Uterus (tissue), 4 donors: ENCODE results near the gene RAPSN. TPM values are rescaled to one million over a fixed set of nuclear protein-coding genes. Genes with fewer than 3 reads are reported as not detected.

Experiments used
- DNase-seq, 2 donors: peaks; one replicate each; pipeline ENCODE4 v3.0.0-alpha.2; 2019 to 2020
- H3K27ac ChIP-seq, 2 donors: fragments of 200-600 bp; sonication (generic); 1 replicate in 1 of 2; 2 replicates in 1 of 2; pipeline ENCODE4 v1.5.1; 2016 to 2018
- H3K27me3 ChIP-seq, 2 donors: fragments of 200-600 bp; sonication (generic); one replicate each; pipeline ENCODE4 v1.5.1; 2018 to 2019; ENCODE audit warnings: control low read depth in 1 of 2
- H3K36me3 ChIP-seq, 2 donors: fragments of 200-600 bp; sonication (generic); one replicate each; pipeline ENCODE4 v1.5.1; 2019; ENCODE audit warnings: control low read depth in 1 of 2
- H3K4me1 ChIP-seq, 2 donors: fragments of 200-600 bp; sonication (generic); one replicate each; pipeline ENCODE4 v1.5.1; 2018 to 2019; ENCODE audit warnings: control low read depth in 1 of 2
- H3K4me3 ChIP-seq, 2 donors: fragments of 200-600 bp; sonication (generic); 1 replicate in 1 of 2; 2 replicates in 1 of 2; pipeline ENCODE4 v1.5.1; 2018 to 2019; ENCODE audit warnings: mild to moderate bottlenecking in 1 of 2
- H3K9me3 ChIP-seq, 2 donors: fragments of 200-600 bp; sonication (generic); one replicate each; pipeline ENCODE4 v1.5.1; 2019; ENCODE audit warnings: control low read depth in 1 of 2
- POLR2A ChIP-seq, 2 donors: fragments of 450-650 bp; IDR thresholded peaks; one replicate each; pipeline ENCODE4 v1.6.1; 2016; ENCODE audit warnings: antibody characterized with exemption in 2 of 2, mild to moderate bottlenecking in 1 of 2, moderate library complexity in 1 of 2
- intact Hi-C: fragments of 100-400 bp; cut with DNase I; formaldehyde crosslinking; loops from one replicate; pipeline ENCODE4 v1.15.1; 2023; ENCODE audit warnings: low total_unique reads
- total RNA-seq, 4 donors: library from RNA; depleted of rRNA in 3 of 4; stranded (reverse); fragments of >200 nt in 3 of 4; gene quantifications; one replicate each; pipeline versions ENCODE4 v1.1.0 to v1.2.4, GENCODE V29; 2014 to 2023
- TF ChIP-seq, protein P1 (sequence below), 4 experiments: fragments of 200-600 bp in 2 of 4; fragments of 450-650 bp in 2 of 4; sonication (generic) in 2 of 4; IDR thresholded peaks; one replicate each; pipeline ENCODE4 v1.5.1; 2016 to 2019; ENCODE audit warnings: antibody characterized with exemption in 4 of 4, mild to moderate bottlenecking in 2 of 4, moderate library complexity in 1 of 4
- donor health status: DM: yes; HTN: yes; CAD: no.

Gene RAPSN
- total RNA-seq, 4 donors from 2014 or later = 0.41 TPM; not detected in 3

GRCh38 chr11:47417712-47418111 lies 31.2 kb downstream of the RAPSN start:
- no peak overlapping the region for H3K27ac ChIP-seq
- no peak overlapping the region for H3K4me3 ChIP-seq
- no peaks in the 10 kb centered on the region for H3K27me3 ChIP-seq
- H3K36me3 ChIP-seq = no peaks in the 10 kb centered on the region
- H3K4me1 ChIP-seq = peaks cover 4 to 22% of the 10 kb centered on the region in 2 donors
- H3K9me3 ChIP-seq = no peaks in the 10 kb centered on the region
- intact Hi-C loops = no loop called here
- TF ChIP-seq, protein P1, sequence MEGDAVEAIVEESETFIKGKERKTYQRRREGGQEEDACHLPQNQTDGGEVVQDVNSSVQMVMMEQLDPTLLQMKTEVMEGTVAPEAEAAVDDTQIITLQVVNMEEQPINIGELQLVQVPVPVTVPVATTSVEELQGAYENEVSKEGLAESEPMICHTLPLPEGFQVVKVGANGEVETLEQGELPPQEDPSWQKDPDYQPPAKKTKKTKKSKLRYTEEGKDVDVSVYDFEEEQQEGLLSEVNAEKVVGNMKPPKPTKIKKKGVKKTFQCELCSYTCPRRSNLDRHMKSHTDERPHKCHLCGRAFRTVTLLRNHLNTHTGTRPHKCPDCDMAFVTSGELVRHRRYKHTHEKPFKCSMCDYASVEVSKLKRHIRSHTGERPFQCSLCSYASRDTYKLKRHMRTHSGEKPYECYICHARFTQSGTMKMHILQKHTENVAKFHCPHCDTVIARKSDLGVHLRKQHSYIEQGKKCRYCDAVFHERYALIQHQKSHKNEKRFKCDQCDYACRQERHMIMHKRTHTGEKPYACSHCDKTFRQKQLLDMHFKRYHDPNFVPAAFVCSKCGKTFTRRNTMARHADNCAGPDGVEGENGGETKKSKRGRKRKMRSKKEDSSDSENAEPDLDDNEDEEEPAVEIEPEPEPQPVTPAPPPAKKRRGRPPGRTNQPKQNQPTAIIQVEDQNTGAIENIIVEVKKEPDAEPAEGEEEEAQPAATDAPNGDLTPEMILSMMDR (IDR thresholded peaks at IDR 0.05) = no peak
- no peak for TF ChIP-seq POLR2A (IDR thresholded peaks at IDR 0.05)
- DNase-seq = no peak

- Histone ChIP-seq H3K4me1 (peaks cover 4 to 28% of the 10 kb centered on the region in 2 donors), H3K36me3 (no peaks in the 10 kb centered on the region), H3K27me3 (no peaks in the 10 kb centered on the region), H3K27ac (peak overlapping the region; percentile 86 to 87), H3K4me3 (no peak overlapping the region), H3K9me3 (no peaks in the 10 kb centered on the region)
- TF ChIP-seq POLR2A (IDR thresholded peaks at IDR 0.05) = no peak
- TF ChIP-seq, protein P1 (IDR thresholded peaks at IDR 0.05) = no peak
- intact Hi-C loops = no loop called here
- peak; percentile 89 to 90 for DNase-seq
Measured at GRCh38 chr11:47415949-47416472, 32.9 kb downstream of the RAPSN start.

- H3K36me3 ChIP-seq = no peaks in the 10 kb centered on the region
- H3K27ac ChIP-seq = peak overlapping the region; percentile 86 to 87
- TF ChIP-seq, protein P1 (IDR thresholded peaks at IDR 0.05) = no peak
- no peak for TF ChIP-seq POLR2A (IDR thresholded peaks at IDR 0.05)
- no peaks in the 10 kb centered on the region for H3K9me3 ChIP-seq
- H3K4me1 ChIP-seq = peaks cover 4 to 32% of the 10 kb centered on the region in 2 donors
- H3K27me3 ChIP-seq = no peaks in the 10 kb centered on the region
- DNase-seq = no peak
- no peak overlapping the region for H3K4me3 ChIP-seq
- intact Hi-C loops = no loop called here
Measured at GRCh38 chr11:47415091-47415854, 33.7 kb downstream of the RAPSN start.

- Histone ChIP-seq H3K9me3 (no peaks in the 10 kb centered on the region), H3K27ac (peak overlapping the region; percentile 86 to 87), H3K4me1 (peaks cover 4 to 38% of the 10 kb centered on the region in 2 donors), H3K4me3 (no peak overlapping the region), H3K36me3 (no peaks in the 10 kb centered on the region), H3K27me3 (no peaks in the 10 kb centered on the region)
- intact Hi-C loops = no loop called here
- no peak for DNase-seq
- TF ChIP-seq, protein P1 (IDR thresholded peaks at IDR 0.05) = no peak
- TF ChIP-seq POLR2A (IDR thresholded peaks at IDR 0.05) = no peak
Measured at GRCh38 chr11:47414685-47415070, 34.3 kb downstream of the RAPSN start.

GRCh38 chr11:47413908-47414684 lies 34.8 kb downstream of the RAPSN start:
- H3K9me3 ChIP-seq = no peaks in the 10 kb centered on the region
- peaks cover 4 to 42% of the 10 kb centered on the region in 2 donors for H3K4me1 ChIP-seq
- peak overlapping the region; percentile 86 to 87 for H3K27ac ChIP-seq
- intact Hi-C loops = no loop called here
- H3K36me3 ChIP-seq = no peaks in the 10 kb centered on the region
- TF ChIP-seq POLR2A (IDR thresholded peaks at IDR 0.05) = no peak
- TF ChIP-seq, protein P1 (IDR thresholded peaks at IDR 0.05) = no peak
- H3K4me3 ChIP-seq = no peak overlapping the region
- H3K27me3 ChIP-seq = no peaks in the 10 kb centered on the region
- DNase-seq = peak; percentile 76 to 84
